ENCODE results near the gene TTC9. TPM values are rescaled to one million over a fixed set of nuclear protein-coding genes. Genes with fewer than 3 reads are reported as not detected.
A peak's percentile ranks its signal among the peaks of the same experiment; 100 is the strongest.

TTC9 gene
- total and polyA plus RNA-seq, 10 of the 15 experiments (the other 5 are each of a cell fraction or from before 2014, with no cell fraction given) = 0.87 to 15.8 (median 7.8) TPM

DNA sequence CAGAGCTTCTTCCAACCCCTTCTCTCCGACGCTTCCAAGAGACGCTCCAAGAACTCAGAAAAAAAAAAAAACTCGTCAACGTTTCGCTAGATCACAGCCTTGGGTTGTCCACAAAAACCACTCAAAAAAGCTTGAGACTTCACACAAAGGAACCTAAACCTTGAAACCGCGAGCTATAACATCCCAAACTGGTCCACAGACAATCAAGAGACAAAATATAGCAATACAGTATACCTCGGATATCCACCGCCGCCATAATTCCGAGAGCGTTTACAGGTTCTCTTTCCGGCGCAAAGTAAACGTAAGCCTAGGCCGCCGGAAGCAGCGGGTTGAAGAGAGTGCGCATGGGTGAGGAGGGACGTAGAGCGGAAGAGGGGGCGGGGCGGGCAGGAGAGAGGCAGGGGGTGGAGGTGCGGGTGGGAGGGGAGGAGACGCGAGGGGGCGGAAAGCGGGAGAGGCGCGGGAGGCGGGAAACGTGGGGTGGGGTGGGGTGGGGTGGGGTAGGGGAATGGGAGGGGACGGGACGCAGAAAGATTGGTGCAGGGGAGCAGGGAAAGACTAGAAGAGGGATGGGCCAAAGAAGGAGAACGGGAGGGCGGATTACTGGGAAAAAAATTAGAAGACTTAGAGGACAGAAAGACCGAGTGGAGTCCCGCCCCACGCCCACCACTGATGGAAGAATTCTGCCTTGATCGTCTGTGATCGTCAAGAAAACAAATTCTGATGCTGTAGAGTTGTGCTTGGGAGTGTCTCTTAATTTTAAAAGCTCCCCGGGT, 41.1 kb upstream of the TTC9 start, which contains the start of gene MED6:
TSS of gene MED6 (minus strand) at position 274 of the 776 bp plus-strand sequence. CDS start at position 256, 18 bp downstream.
- H3K4me1 ChIP-seq (ENCODE audit: control insufficient read depth, insufficient read depth, low read length) = peaks cover 16% of the 10 kb centered on the region
- in situ Hi-C loops (cut with MboI) (no loop called here), intact Hi-C loops (cut with micrococcal nuclease; ENCODE audit: unreplicated experiment) (loop anchor here (2.0 to 5.0 kb wide), 3 partner anchors 112 to 216 kb away; no protein-coding TSS in a partner anchor)
- H3K4me2 ChIP-seq (ENCODE audit: control insufficient read depth, insufficient read depth) = peak within 1 kb of the TSS; percentile 84
- peaks cover 3 to 7% of the 10 kb centered on the region in 2 experiments for H3K36me3 ChIP-seq (ENCODE audit: control insufficient read depth in 2 of 2, insufficient read depth in 2 of 2, low read length in 1 of 2)
- H2AFZ ChIP-seq (ENCODE audit: control insufficient read depth, low read depth, low read length) = peak within 1 kb of the TSS; percentile 90
- H3K27me3 ChIP-seq (replicated peaks in 1 of 2; ENCODE audit: control insufficient read depth in 2 of 2, insufficient read depth in 2 of 2, low read length in 1 of 2) = no peaks in the 10 kb centered on the region
- RAD21 ChIA-PET (ENCODE audit: unreplicated experiment) = interaction anchor here (0.7 to 2.1 kb wide), 5 partner anchors 9 to 241 kb away, joined by 3 to 9 read pairs (median 3); partner anchors contain the start of gene COX16
- CTCF ChIA-PET = interaction anchor here (0.6 to 2.8 kb wide), 6 partner anchors 80 to 221 kb away, joined by 3 to 14 read pairs (median 3); partner anchors contain the start of gene MAP3K9
- H3K9me3 ChIP-seq (replicated peaks; ENCODE audit: control insufficient read depth, insufficient read depth, low read length) = no peaks in the 10 kb centered on the region
- ATAC-seq (peak; percentile 97), FAIRE-seq (peak; percentile 81), DNase-seq (ENCODE audit: low read depth, low spot score) (peak; percentile 69)
- peak within 1 kb of the TSS; percentile 83 for H3K27ac ChIP-seq (ENCODE audit: control insufficient read depth, insufficient read depth)
- WGBS (ENCODE audit: insufficient coverage, insufficient replicate concordance, low lambda C conversion rate, missing lambda C conversion rate) = 3% methylated on average over 26 of the region's 43 CpGs
- H3K9ac ChIP-seq (ENCODE audit: control insufficient read depth, insufficient read depth, low read length) = peak within 1 kb of the TSS; percentile 81
- peak within 1 kb of the TSS; percentile 90 for H3K4me3 ChIP-seq
- POLR2A ChIA-PET = interaction anchor here (0.6 to 1.5 kb wide), 5 partner anchors 51 to 257 kb away, joined by 3 to 5 read pairs (median 3); partner anchors contain the start of gene MAP3K9
- no TSS peak for BruUV-seq (replicated peaks)
- SMC1A ChIA-PET (ENCODE audit: uncharacterized antibody, unreplicated experiment) = interaction anchor here (0.7 to 6.4 kb wide), 12 partner anchors 8 to 317 kb away, joined by 3 to 35 read pairs (median 4); partner anchors contain the start of gene PCNX1
- no peaks in the 10 kb centered on the region for H4K20me1 ChIP-seq (ENCODE audit: control insufficient read depth, insufficient read depth)
- peaks cover 37% of the 10 kb centered on the region for H3K79me2 ChIP-seq (ENCODE audit: control insufficient read depth, insufficient read depth, low read length)
- no peak for TF ChIP-seq ZSCAN29 (IDR thresholded peaks at IDR 0.05)
- no peak for TF ChIP-seq SREBF2 (IDR thresholded peaks at IDR 0.05; ENCODE audit: low read length)
- TF ChIP-seq KLF5 (IDR thresholded peaks at IDR 0.05; ENCODE audit: partially characterized antibody) = no peak
- TF ChIP-seq, protein P1, sequence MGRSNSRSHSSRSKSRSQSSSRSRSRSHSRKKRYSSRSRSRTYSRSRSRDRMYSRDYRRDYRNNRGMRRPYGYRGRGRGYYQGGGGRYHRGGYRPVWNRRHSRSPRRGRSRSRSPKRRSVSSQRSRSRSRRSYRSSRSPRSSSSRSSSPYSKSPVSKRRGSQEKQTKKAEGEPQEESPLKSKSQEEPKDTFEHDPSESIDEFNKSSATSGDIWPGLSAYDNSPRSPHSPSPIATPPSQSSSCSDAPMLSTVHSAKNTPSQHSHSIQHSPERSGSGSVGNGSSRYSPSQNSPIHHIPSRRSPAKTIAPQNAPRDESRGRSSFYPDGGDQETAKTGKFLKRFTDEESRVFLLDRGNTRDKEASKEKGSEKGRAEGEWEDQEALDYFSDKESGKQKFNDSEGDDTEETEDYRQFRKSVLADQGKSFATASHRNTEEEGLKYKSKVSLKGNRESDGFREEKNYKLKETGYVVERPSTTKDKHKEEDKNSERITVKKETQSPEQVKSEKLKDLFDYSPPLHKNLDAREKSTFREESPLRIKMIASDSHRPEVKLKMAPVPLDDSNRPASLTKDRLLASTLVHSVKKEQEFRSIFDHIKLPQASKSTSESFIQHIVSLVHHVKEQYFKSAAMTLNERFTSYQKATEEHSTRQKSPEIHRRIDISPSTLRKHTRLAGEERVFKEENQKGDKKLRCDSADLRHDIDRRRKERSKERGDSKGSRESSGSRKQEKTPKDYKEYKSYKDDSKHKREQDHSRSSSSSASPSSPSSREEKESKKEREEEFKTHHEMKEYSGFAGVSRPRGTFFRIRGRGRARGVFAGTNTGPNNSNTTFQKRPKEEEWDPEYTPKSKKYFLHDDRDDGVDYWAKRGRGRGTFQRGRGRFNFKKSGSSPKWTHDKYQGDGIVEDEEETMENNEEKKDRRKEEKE (IDR thresholded peaks at IDR 0.05) = no peak
- TF ChIP-seq POLR2AphosphoS5 (IDR thresholded peaks at IDR 0.05; ENCODE audit: low read length) = peak; percentile 71
- no peak for TF ChIP-seq ZNF217 (IDR thresholded peaks at IDR 0.05)
- peak; percentile 78 for TF ChIP-seq FOXK2 (IDR thresholded peaks at IDR 0.05)
- TF ChIP-seq ZNF207 (IDR thresholded peaks at IDR 0.05; ENCODE audit: borderline replicate concordance) = no peak
- TF ChIP-seq, protein P2, sequence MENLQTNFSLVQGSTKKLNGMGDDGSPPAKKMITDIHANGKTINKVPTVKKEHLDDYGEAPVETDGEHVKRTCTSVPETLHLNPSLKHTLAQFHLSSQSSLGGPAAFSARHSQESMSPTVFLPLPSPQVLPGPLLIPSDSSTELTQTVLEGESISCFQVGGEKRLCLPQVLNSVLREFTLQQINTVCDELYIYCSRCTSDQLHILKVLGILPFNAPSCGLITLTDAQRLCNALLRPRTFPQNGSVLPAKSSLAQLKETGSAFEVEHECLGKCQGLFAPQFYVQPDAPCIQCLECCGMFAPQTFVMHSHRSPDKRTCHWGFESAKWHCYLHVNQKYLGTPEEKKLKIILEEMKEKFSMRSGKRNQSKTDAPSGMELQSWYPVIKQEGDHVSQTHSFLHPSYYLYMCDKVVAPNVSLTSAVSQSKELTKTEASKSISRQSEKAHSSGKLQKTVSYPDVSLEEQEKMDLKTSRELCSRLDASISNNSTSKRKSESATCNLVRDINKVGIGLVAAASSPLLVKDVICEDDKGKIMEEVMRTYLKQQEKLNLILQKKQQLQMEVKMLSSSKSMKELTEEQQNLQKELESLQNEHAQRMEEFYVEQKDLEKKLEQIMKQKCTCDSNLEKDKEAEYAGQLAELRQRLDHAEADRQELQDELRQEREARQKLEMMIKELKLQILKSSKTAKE (IDR thresholded peaks at IDR 0.05; ENCODE audit: low read depth, poor library complexity, severe bottlenecking) = peak; percentile 33
- peak; percentile 99 for TF ChIP-seq CREB1 (IDR thresholded peaks at IDR 0.05; ENCODE audit: low read depth)
- peak; percentile 60 for TF ChIP-seq NR2C1 (IDR thresholded peaks at IDR 0.05)
- TF ChIP-seq PAX5 (IDR thresholded peaks at IDR 0.05; ENCODE audit: borderline replicate concordance, low read depth, low read length) = no peak
- no peak for TF ChIP-seq EP300 (IDR thresholded peaks at IDR 0.05; ENCODE audit: borderline replicate concordance in 1 of 2, control insufficient read depth in 1 of 2, low read depth in 2 of 2, low read length in 2 of 2)
- TF ChIP-seq JUND (IDR thresholded peaks at IDR 0.05; ENCODE audit: low read depth, low read length) = no peak
- TF ChIP-seq POU2F2 (IDR thresholded peaks at IDR 0.05; ENCODE audit: borderline replicate concordance, low read depth, low read length) = peak; percentile 63; the same call in 2 of the 3 replicates
- TF ChIP-seq MYC (IDR thresholded peaks at IDR 0.05; ENCODE audit: insufficient read depth, insufficient read length, insufficient replicate concordance, low read length, severe bottlenecking) = no peak

All from GM12878 (cell line).